Myocyte (in vitro differentiated cells): ENCODE results near the gene GRID2. TPM values are rescaled to one million over a fixed set of nuclear protein-coding genes. Genes with fewer than 3 reads are reported as not detected.
"Not testable (repeated sequence)": the region's sequence is repeated elsewhere in the genome, so short reads cannot be mapped to it uniquely, and the experiment has no call there.

Source experiments
- DNase-seq: peaks from one replicate; pipeline ENCODE4 v3.0.0-alpha.2; 2012; ENCODE audit warnings: low read depth
- total RNA-seq: library from RNA; depleted of rRNA; stranded (reverse); fragments of >200 nt; gene quantifications from 2 replicates; pipeline ENCODE4 v1.2.3, GENCODE V29; 2014

The GRID2 gene
- total RNA-seq, 1 donor from 2014 or later = 0.16 TPM

DNA sequence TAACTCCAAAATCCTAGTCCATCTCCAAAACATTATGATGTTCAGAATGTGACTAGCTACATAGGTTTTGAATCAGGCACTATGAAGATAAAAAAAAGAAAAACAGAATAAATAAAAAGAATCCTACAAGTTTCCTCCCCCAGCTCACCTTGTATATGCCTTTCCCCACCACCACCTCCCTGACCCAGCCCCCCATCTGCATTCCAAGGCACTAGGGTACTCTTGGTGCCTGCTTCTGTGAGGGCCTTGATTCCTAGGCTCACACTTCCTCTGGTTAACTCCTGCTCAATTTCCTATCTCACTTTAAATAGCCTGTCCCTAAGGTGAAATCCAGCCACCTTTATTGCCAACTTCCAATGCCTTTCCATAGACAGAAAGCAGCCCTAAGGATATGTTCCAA is 1346.1 kb downstream of the GRID2 start:
- no peak for DNase-seq

DNA sequence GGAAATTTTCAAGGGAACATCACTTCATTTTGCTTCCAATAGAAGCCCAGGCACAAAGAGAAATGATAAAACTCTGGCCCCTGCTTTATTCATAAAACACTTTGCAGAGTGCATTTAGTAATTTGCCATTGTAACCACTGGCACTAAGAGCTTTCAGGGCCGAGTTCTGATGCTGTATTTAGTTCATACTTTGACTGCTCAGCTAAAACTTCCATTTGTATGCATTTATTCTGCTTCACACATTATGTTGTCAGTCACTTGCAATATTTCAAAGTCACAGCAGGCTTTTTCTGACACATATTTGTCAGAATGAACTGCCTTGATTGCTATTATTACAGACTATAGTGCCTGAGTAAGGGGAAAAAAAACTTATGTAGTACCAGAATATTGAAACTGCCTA is 1350.4 kb downstream of the GRID2 start:
- no peak for DNase-seq

- DNase-seq = no peak
These were observed 1353.8 kb downstream of the GRID2 start for GRCh38 chr4:93657527-93657926.

DNA sequence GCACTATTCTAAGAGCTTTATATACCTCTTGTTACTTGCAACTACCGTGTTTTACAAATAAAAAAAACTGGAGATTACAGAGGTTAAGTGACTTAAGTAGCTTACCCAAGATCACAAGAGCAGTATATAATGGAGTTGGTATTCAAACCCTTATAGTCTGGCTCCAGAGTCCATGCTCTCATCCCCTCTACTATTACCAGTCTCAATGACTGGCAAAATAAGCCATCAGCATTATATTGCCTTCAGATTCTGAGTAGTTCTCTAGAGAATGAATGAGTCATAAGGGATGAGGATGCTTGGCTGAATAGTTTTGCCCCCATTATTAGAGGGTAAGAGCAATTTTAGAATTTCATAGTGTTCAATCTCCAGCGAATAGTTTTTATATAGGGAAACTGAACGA is 1354.7 kb downstream of the GRID2 start:
- DNase-seq = no peak

DNA sequence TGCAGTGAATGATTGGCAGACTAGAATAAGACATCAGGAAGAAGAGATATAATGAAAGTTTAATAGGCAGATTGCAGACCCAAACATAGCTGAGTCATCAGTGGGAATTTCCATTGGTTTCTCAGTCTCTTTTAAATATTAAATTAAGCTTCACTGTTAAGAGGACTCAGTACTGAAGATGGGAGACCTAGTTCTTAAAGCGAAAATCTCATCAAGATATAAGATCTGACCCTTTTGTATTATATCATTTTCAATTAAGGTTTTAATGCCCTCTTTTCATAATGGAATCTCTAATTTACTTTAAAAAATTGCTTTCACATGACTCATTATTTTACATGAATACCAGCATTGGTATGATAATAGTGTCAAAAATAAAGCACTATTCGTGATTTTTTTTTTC is 1355.9 kb downstream of the GRID2 start:
- DNase-seq = no peak

- no peak for DNase-seq
These were observed 1356.3 kb downstream of the GRID2 start for GRCh38 chr4:93660036-93660435.

DNA sequence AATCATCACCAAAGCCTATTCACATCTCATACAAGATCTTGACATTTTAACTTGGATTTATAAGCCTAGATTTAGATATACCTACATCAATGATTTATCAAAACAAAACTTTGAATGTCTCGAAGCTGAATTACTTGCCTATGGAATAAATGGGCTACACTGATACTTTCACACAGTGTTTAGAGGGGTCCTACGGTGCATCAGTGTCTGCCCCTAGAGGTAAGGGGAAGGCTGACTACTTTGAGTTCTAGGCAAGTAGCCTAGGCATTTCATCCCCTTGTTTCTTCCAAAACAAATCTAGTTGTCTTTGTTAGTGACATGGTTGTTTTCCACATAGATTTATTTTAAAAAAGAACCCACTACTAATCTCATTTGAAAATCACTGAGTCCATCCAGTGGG is 1366.7 kb downstream of the GRID2 start:
- DNase-seq = no peak

DNA sequence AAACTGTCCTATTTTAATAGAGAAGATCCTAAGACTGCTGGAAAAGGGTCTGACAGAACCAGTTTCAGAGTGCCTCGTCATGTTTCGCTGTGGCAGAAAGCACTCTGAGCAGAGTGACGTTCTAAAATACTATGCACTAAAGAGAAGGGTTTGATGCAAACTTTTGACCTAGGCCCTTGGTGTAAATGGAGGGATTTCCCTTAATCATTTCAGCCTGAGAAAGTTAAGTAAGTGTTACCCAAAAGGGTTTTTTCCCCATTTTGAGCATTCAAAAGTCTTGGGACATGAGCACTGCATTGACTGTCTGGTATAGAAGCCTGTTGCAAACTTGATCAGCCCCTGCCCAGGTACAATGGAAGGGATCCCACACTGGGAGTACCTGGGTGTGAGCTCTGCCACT is 1367.3 kb downstream of the GRID2 start:
- DNase-seq = no peak

DNA sequence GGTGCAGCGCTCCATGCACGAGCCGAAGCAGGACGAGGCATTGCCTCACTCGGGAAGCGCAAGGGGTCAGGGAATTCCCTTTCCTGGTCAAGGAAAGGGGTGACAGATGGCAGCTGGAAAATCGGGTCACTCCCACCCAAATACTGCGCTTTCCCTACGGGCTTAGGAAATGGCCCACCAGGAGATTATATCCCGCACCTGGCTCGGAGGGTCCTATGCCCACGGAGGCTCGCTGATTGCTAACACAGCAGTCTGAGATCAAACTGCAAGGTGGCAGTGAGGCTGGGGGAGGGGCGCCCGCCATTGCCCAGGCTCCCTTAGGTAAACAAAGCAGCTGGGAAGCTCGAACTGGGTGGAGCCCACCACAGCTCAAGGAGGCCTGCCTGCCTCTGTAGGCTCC is 1373.2 kb downstream of the GRID2 start:
- not testable (repeated sequence) for DNase-seq

GRCh38 chr4:93684571-93684970 is 1380.8 kb downstream of the GRID2 start:
- DNase-seq = no peak

- no peak for DNase-seq
These were observed 1383.5 kb downstream of the GRID2 start for GRCh38 chr4:93687304-93687703.

- no peak for DNase-seq
These were observed 1385.2 kb downstream of the GRID2 start for GRCh38 chr4:93688978-93689377.

- DNase-seq = no peak
These were observed 1389.4 kb downstream of the GRID2 start for GRCh38 chr4:93693141-93693540.

DNA sequence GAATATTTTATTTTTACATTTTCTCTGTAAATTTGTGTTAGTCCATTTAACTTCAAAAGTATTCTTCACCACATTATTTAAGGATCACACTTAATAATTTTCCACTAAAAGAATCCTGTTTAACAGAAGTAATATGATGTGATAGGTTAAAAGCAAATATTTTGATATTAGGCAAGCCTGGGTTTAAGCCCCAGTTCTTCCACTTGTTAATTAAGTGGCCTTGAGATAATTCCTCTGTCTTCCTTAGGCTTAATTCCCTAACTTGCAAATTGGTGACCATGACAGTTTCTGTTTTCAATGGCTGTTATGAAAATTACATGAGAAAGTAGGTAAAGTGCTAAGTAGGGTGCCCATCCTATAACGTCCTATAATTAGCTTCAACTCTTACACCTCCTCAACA is 1394.9 kb downstream of the GRID2 start:
- no peak for DNase-seq

- DNase-seq = no peak
These were observed 1396.8 kb downstream of the GRID2 start for GRCh38 chr4:93700571-93700970.

DNA sequence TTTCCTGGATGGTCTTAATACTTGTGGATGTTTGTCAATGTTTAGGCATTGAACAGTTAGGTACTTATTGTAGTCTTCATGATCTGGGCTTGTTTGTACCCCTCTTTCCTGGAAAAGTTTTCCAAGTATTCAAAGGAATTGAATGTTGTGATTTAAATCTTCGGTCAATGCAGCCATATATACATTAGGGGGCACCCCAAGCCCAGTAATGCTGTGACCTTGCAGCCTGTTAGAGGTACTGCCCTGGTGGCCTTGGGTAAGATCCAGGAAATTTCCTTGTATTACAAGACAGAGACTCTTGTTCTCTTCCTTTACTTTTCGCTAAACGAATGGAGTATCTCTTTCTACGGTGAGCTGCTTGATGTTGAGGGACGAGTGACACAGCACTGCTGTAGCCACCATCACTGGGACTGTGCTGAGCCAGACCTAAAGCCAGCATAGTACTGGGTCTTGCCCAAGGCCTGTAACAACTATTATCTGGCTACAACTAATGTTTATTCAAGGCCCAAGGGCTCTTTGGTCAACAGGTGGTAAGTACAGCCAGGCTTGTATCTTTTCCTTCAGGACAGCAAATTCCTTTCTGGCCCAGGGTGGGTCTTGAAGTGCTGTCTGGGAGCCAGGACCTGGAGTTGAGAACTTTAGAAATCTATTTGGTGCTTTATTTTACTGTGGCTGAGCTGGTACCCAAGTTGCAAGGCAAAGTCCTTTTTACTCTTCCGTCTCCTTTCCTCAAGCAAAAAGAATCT is 1406.5 kb downstream of the GRID2 start:
- no peak for DNase-seq

DNA sequence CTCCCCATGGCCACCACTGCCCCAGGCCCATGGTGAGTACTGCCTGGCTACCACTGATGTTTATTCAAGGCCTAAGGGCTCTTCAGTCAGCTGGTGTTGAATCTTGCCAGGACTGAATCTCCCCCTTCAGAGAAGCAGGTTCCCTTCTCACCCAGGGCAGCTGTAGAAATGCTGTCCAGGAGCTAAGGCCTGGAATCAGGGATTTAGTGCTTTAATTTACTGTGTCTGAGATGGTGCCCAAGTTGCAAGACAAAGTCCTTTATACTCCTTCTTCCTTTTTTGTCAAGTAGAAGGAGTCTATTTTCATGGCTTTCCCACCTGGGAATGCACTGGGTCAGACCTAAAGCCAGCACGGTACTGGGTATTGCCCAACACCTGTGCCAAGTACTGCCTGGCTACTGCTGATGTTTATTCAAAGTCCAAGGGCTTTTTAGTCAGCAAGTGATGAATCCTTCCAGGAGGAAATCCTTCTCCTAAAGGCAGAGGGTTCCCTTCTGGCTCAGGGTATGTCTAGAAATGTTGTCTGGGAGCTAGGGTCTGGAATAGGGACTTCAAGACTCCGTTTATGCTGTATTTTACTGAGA is 1407.2 kb downstream of the GRID2 start:
- DNase-seq = no peak

GRCh38 chr4:93718233-93718632 is 1414.5 kb downstream of the GRID2 start:
- DNase-seq = no peak

GRCh38 chr4:93719552-93719951 is 1415.8 kb downstream of the GRID2 start:
- no peak for DNase-seq

- no peak for DNase-seq
These were observed 1418.7 kb downstream of the GRID2 start for GRCh38 chr4:93722446-93722845.

- no peak for DNase-seq
These were observed 1426.5 kb downstream of the GRID2 start for GRCh38 chr4:93730251-93730650.

DNA sequence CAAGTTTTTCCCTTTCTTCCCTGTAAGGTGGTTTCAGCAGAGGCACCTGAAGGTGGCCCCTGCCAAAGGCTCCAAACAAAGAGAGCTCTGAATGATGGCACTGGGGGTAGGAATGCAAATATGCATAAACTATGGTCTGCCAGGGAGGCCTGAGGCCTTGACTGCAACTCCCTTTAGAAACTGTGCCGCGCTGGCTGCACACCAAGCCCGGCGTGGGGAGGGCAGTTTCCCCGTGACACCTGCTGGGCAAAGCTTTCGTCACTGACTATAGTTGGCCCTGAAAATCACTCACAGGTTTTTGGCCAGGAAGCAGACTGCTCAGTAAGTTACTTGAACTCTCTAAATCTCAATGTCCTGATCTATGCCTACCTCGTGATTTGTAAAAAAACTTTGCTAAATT is 1427.0 kb downstream of the GRID2 start:
- DNase-seq = no peak

DNA sequence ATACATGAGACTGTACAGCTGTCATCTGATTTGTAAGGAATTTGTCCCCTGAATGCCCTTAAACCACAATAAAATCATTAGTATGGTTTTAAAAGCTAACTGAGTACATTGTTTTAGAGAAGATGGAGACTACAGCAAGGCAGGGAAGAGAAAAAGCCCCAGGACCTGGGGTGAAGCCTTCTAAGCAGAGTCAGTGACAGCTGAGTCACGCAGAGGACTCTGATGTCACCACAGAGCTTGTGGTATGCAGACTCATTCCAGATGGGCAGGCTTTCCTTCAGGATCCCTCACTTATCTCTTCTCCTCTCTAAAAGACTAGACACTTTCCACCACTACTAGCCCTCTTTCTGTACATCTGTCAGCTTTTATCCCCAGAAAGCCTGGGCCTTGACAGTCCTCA is 1427.7 kb downstream of the GRID2 start:
- DNase-seq = peak; percentile 1
